GM13976 (cell line): ENCODE measurements around the gene IGSF21.

ENCODE experiments used
- DNase-seq: peaks from one replicate; pipeline ENCODE4 v3.0.0; 2012; ENCODE audit warnings: low spot score
- CTCF ChIP-seq: IDR thresholded peaks from 2 replicates; pipeline ENCODE4 v1.5.1; 2012; ENCODE audit warnings: borderline replicate concordance, mild to moderate bottlenecking; ENCODE audit not compliant: insufficient read depth; ENCODE audit errors: extremely low read depth, missing control alignments, control extremely low read depth
- in situ Hi-C: fragments of 300-500 bp; cut with MboI; formaldehyde crosslinking; loops from one replicate; pipeline ENCODE4 v1.12.0; 2022; ENCODE audit warnings: low sequenced_read_pairs, mixed read lengths, inconsistent platforms; ENCODE audit not compliant: unreplicated experiment

Gene IGSF21

GRCh38 chr1:18116777-18117176, 9.2 kb downstream of the IGSF21 start:
- in situ Hi-C loops: no loop called here
- no peak for TF ChIP-seq CTCF
- no peak for DNase-seq

- DNase-seq: no peak
- no peak for TF ChIP-seq CTCF
- in situ Hi-C loops: no loop called here
Measured at GRCh38 chr1:18118078-18118477, 10.5 kb downstream of the IGSF21 start.

- in situ Hi-C loops: no loop called here
- DNase-seq: no peak
- no peak for TF ChIP-seq CTCF
Measured at GRCh38 chr1:18118491-18118890, 10.9 kb downstream of the IGSF21 start.

- DNase-seq: no peak
- in situ Hi-C loops: no loop called here
- no peak for TF ChIP-seq CTCF
Measured at GRCh38 chr1:18119289-18119688, 11.7 kb downstream of the IGSF21 start.

- TF ChIP-seq CTCF: no peak
- in situ Hi-C loops: no loop called here
- no peak for DNase-seq
Measured at GRCh38 chr1:18119771-18120377, 12.3 kb downstream of the IGSF21 start.

GRCh38 chr1:18120638-18121037, 13.0 kb downstream of the IGSF21 start:
- in situ Hi-C loops: no loop called here
- DNase-seq: no peak
- no peak for TF ChIP-seq CTCF
